ENCODE data around the gene POLR2H.

Gene POLR2H

DNA sequence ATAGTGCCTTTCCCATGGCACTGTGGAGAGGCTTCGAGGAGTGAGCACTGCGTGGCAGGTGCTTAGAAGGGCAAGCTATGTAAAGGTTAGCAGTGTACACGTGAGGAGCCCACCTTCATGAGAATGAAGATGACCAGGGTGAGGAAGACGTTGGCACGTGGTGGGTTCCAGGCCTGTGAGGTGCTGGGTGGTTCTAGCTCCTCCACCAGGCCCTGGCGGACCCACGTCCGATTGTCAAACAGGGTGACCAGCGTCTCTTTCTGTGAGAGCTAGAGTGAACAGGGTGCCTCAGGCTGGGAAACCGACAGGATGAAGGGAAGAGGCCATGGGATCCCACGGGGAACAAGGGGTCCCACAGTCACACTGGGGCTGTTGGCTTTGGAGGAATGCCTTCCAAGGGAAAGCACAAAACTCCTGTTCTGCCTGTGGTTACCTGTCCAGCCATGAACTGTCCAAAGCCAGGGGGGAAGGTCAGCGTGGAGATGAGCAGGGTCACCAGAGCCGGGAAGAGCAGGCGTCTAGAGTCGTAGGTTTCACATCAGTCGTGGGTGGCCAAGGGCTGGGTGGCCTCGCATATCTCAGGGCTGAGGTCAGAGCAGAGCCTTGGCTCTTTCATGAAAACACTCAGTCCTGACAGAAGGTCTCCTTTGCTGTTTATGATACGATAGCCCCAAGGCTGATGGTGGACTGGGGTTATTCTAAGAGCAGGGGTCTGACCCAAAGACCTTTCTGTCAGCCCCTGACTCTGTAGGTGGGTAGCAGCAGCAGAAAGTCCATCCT, 6.1 kb upstream of the POLR2H start:
- Mint-ChIP-seq H3K27ac (no peak overlapping the region), H3K4me3 (no peak overlapping the region), H3K9me3 (no peaks in the 10 kb centered on the region), H3K4me1 (peaks cover 28% of the 10 kb centered on the region), H3K27me3 (no peaks in the 10 kb centered on the region)
- DNase-seq (no peak), ATAC-seq (no peak)

DNA sequence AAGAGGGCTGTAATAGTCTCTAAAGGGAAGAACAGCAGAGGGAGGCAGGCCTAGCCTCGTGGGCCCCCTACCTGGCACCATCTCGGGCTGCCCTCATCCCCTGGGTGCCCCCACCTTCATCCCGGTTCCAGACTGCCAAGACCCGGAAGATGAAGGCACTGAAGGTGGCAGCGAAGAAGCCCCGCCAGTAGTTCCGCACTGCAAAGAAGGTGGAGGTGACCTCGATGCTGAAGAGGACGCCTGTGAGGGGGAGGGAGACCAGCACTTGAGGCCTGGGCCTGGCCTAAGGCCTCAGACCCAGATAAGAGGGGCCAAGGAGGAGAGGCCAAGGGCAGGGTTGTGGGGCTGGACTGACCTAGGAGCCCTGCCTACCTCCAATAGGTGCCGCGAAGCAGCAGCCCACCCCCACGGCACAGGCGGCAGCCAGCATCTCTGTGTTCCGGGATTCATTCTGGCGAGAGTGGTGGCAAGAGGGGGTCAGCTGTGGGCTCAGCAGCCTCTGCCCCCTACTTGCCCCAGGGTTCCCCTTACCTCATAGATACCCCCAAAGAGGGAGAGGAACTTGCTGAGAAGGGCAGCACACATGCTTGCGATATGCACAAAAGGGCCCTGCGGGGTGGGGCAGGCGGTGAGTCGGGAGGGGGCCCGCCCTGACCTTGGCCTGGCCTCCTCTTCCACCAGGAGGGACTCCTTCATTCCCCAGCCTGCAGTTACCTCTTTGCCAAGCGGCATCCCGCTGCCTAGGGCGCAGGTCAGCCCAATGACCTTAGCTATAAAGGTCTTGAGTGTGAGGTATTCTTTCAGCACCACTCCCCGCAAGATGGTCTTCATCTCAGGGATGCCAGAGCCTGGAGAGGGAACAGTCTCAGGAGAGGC, 4.0 kb upstream of the POLR2H start:
- no peak for ATAC-seq
- H3K4me3 Mint-ChIP-seq, result no peak overlapping the region
- H3K9me3 Mint-ChIP-seq, result no peaks in the 10 kb centered on the region
- peaks cover 36% of the 10 kb centered on the region for H3K4me1 Mint-ChIP-seq
- DNase-seq, result no peak
- no peak overlapping the region for H3K27ac Mint-ChIP-seq
- H3K27me3 Mint-ChIP-seq, result no peaks in the 10 kb centered on the region

- ATAC-seq (no peak), DNase-seq (no peak)
- H3K27ac Mint-ChIP-seq, result no peak overlapping the region
- H3K27me3 Mint-ChIP-seq, result no peaks in the 10 kb centered on the region
- peaks cover 36% of the 10 kb centered on the region for H3K4me1 Mint-ChIP-seq
- H3K4me3 Mint-ChIP-seq, result no peak overlapping the region
- no peaks in the 10 kb centered on the region for H3K9me3 Mint-ChIP-seq
Observed at GRCh38 chr3:184358124-184358767, 3.3 kb upstream of the POLR2H start.

GRCh38 chr3:184358921-184359350, 2.6 kb upstream of the POLR2H start:
- ATAC-seq (no peak), DNase-seq (no peak)
- H3K27me3 Mint-ChIP-seq, result no peaks in the 10 kb centered on the region
- H3K4me3 Mint-ChIP-seq, result no peak overlapping the region
- no peaks in the 10 kb centered on the region for H3K9me3 Mint-ChIP-seq
- H3K4me1 Mint-ChIP-seq, result peaks cover 33% of the 10 kb centered on the region
- H3K27ac Mint-ChIP-seq, result no peak overlapping the region

- no peaks in the 10 kb centered on the region for H3K9me3 Mint-ChIP-seq
- H3K4me1 Mint-ChIP-seq, result peaks cover 34% of the 10 kb centered on the region
- ATAC-seq (no peak), DNase-seq (no peak)
- no peak overlapping the region for H3K27ac Mint-ChIP-seq
- H3K4me3 Mint-ChIP-seq, result peak overlapping the region in 1 of 2 donors; percentile 95
- H3K27me3 Mint-ChIP-seq, result no peaks in the 10 kb centered on the region
Observed at GRCh38 chr3:184359610-184360009, 1.9 kb upstream of the POLR2H start.

DNA sequence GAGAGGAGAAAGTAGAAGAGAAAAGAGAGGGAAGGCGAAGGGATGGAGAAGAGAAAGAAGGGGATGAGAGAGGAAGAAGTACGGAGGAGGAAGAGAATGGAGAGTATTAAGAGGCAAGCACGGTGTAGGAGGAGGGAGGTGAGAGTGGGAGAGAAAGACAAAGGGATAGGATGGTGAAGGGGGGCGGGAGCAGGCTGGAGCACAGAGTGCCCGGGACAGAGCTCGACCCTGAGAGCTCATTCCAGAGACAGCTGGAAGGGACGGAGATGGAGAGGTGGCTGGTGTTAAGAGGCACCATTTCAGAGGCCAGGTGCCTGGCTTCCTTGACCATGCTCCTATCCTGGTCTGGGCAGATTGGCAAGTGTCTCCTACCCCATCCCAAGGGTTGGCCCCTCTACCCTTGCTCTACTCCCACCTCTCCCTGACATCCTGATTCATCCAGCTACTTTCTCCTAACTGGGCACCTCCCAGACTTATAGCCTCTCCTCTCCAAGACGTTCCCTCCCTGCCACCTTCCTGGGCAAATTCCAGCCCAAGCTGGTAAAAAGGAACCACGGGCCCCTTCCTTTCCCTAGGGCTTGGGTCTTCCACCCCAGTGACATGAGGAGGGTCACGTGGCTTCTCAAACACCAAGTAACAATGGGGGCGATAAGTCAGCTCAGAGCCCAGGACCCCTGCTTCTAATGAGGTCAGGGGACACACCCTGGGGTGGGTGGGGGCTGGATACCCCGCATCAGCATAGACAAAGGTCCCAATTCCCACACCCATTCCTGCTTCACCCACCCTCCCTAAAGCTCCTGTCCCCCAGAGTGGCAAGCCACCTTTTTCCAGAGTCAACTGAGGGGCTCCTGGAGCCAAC, 1.2 kb upstream of the POLR2H start:
- no peaks in the 10 kb centered on the region for H3K9me3 Mint-ChIP-seq
- H3K4me3 Mint-ChIP-seq, result peak overlapping the region; percentile 80 to 95
- H3K27ac Mint-ChIP-seq, result peak overlapping the region in 1 of 2 donors; percentile 4
- H3K4me1 Mint-ChIP-seq, result peaks cover 40% of the 10 kb centered on the region
- no peak for DNase-seq
- H3K27me3 Mint-ChIP-seq, result no peaks in the 10 kb centered on the region
- no peak for ATAC-seq

GRCh38 chr3:184360929-184361531, 480 bp upstream of the POLR2H start:
- DNase-seq, result no peak
- no peaks in the 10 kb centered on the region for H3K9me3 Mint-ChIP-seq
- no peak for ATAC-seq
- H3K4me3 Mint-ChIP-seq, result peak overlapping the region; percentile 80 to 95
- no peak overlapping the region for H3K27ac Mint-ChIP-seq
- H3K4me1 Mint-ChIP-seq, result peaks cover 41% of the 10 kb centered on the region
- no peaks in the 10 kb centered on the region for H3K27me3 Mint-ChIP-seq

DNA sequence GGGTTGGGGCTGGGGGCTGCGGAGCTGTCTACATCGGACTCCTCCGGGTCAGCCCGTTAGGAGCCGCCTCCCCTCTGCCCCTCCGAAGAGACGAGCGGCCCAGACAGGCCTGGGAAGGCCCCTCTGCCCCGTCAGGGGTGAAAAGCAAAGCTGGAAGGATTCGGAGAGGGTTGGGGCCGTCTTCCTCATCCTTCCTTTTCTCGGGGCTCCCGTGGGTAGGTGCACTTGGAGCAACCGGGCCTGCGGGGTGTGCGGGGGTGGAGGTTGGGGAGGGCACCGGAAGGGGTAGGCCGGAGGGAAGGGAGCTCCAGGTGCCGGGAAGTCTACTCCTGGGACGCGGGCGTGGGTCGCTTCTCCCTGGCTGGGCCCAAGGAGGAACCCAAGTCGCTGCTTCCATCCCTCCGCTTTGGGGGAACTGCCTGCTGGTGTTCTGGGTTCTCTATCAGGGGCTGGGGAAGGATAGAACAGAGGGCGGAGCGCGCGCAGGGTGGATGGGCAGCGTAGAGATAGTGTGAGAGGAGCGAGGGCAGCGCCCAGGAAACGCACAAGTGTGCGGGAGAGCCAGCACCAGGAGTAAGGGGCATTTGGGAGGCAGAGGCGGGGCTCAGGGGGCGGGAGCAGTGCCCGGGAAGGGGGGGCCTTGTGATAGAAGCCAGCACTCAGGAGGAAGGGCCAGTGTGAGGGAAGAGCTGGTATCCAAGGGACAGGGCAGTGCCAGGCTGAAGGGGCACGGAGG, 590 bp downstream of the POLR2H start:
- Mint-ChIP-seq H3K27me3 (no peaks in the 10 kb centered on the region), H3K4me1 (peaks cover 51% of the 10 kb centered on the region), H3K9me3 (no peaks in the 10 kb centered on the region), H3K27ac (peak overlapping the region; percentile 89 to 90), H3K4me3 (peak overlapping the region; percentile 95 to 98)
- ATAC-seq, result peak; percentile 39
- peak; percentile 63 to 67 for DNase-seq

DNA sequence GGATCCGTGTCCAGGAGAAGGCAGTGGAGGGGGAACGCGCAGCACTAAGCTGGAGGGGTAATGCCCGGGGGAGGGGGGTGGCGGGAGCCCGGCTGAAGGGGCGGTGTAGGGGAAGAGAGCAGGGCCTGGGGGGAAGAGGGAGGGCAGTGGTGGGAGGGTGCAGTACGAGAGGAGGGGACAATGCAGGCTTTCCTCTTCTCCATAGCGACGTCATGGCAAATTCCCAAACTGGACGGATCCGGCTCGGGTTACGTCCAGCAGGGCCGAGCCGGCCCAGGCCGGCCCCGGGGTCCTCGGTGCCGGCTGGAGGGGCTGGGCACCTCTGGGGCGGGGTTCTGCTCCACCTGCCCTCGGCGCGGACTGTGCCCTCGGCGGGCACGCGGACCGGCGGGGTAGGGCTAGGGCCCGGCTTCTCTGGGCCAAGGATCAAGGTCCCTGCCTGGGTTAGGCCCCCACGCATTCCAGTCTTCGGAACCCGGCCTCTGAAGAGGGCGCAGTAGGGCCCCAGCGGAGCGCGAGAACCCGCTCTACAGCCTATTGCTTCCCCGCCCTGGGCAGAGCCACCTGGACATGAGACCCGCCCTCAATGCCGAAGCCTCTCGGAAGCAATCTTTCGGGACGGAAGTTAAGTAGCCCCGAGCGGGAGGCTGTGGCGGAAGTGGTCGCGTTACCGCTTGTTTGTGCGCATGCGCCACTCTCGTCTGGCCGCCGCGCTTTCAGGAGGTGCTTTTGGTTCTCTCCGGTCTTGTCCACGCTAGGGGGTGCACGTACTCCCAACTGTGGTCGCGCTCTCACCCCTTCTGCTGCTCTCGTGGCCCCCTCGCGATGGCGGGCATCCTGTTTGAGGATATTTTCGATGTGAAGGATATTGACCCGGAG, 1.4 kb downstream of the POLR2H start:
- Mint-ChIP-seq H3K4me1 (peaks cover 57% of the 10 kb centered on the region), H3K4me3 (peak overlapping the region; percentile 95 to 98), H3K27me3 (no peaks in the 10 kb centered on the region), H3K9me3 (no peaks in the 10 kb centered on the region), H3K27ac (peak overlapping the region; percentile 96 to 97)
- DNase-seq (peak; percentile 96 to 98), ATAC-seq (peak; percentile 89)

DNA sequence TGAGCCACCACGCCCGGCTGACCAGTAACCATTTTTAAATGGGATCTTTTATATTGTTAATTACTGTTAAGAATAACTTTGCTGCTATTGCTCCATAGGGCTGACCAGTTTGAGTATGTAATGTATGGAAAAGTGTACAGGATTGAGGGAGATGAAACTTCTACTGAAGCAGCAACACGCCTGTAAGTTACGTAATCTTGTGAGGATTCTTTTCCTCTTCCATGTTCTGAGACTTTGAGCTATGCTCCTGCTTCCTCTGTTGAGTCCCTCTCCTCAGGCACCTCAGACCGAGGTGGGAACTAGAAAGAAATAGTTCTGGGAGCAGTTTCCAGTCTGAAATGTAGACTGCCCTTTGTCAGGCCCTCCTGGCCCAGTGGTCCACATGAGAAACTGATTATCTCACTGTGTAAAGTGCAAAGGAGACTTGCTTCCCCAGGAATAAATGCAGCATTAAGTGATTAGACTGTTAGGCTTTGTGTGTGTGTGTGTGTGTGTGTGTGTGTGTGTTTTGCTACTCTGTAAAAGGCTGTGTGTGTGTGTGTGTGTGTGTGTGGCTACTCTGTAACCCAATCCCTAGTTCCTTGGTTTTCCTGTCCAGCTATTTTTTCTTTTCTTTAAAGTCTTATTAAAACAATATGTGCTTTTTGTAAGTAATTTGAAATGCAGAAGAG, 5.2 kb downstream of the POLR2H start:
- Mint-ChIP-seq H3K4me1 (peaks cover 40% of the 10 kb centered on the region), H3K27ac (peak overlapping the region; percentile 35 to 80), H3K9me3 (no peaks in the 10 kb centered on the region), H3K27me3 (no peaks in the 10 kb centered on the region), H3K4me3 (no peak overlapping the region)
- no peak for ATAC-seq
- DNase-seq, result no peak

DNA sequence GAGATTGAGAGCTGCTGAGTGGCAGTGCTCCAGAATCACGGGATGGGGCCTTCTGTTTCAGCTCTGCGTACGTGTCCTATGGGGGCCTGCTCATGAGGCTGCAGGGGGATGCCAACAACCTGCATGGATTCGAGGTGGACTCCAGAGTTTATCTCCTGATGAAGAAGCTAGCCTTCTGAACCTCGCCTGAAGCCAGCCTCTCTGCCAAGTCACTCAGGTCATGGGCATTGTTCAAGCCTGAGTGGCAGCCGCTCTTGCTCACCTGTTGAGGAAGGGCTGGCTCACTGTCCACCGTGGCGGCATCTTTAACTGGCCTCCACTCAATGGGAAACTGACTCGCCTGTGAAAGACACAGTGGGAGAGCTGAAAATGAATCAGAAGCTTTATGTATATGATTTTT, 6.6 kb downstream of the POLR2H start:
- H3K9me3 Mint-ChIP-seq, result no peaks in the 10 kb centered on the region
- H3K27me3 Mint-ChIP-seq, result no peaks in the 10 kb centered on the region
- DNase-seq (no peak), ATAC-seq (no peak)
- no peak overlapping the region for H3K4me3 Mint-ChIP-seq
- peaks cover 42% of the 10 kb centered on the region for H3K4me1 Mint-ChIP-seq
- peak overlapping the region in 1 of 2 donors; percentile 65 for H3K27ac Mint-ChIP-seq

DNA sequence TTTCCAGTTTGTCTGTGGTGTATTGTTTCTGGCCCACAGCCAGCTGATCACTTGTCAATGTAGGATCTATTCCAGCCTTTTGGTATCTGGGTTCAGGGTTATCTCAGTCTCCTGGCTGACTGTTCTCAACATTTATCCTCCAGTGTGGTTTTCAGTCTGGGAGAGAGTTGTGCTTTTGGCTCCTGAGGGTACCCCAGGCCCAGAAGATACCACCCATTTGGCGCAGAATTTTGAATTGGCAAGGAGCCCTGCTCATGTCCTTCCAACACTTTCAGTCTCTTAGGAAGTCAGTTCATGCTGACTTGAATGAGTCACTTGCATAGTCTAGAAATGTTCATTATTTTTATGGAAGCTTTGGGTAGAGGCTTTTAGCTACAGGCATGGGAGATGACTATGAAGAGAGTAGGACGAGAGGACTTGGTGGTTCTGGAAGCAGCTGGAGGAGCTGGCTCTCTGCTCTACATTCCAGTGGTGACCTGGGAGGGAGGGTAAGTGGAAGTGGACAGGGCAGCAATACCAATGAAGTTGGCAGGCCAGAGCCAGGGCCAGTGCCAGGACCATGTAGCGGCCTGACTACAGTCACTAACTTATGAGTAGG, 7.2 kb downstream of the POLR2H start:
- no peaks in the 10 kb centered on the region for H3K27me3 Mint-ChIP-seq
- H3K9me3 Mint-ChIP-seq, result no peaks in the 10 kb centered on the region
- H3K27ac Mint-ChIP-seq, result peak overlapping the region in 1 of 2 donors; percentile 47
- ATAC-seq (no peak), DNase-seq (no peak)
- no peak overlapping the region for H3K4me3 Mint-ChIP-seq
- H3K4me1 Mint-ChIP-seq, result peaks cover 42% of the 10 kb centered on the region
